ENCODE data around the gene WNT3.
"Not testable (repeated sequence)": the region's sequence is repeated elsewhere in the genome, so short reads cannot be mapped to it uniquely, and the experiment has no call there.

- TF ChIP-seq CTCF, POLR2A (IDR thresholded peaks at IDR 0.05): not testable (repeated sequence)
These were observed 49.6 kb downstream of the WNT3 start for GRCh38 chr17:46768896-46769295.

All from lower leg skin (tissue), 3 donors.